Endodermal cell (in vitro differentiated cells): ENCODE measurements around the gene TBC1D8. TPM values are rescaled to one million over a fixed set of nuclear protein-coding genes. Genes with fewer than 3 reads are reported as not detected.

Experiments used
- DNase-seq: peaks from one replicate; pipeline ENCODE4 v3.0.0-alpha.2; 2017
- H3K27ac ChIP-seq: 2 replicates; pipeline ENCODE4 v1.5.1; 2013; ENCODE audit warnings: mild to moderate bottlenecking, low read depth, low read length, moderate library complexity
- H3K27me3 ChIP-seq: 2 replicates; pipeline ENCODE4 v1.6.1; 2013; ENCODE audit warnings: mild to moderate bottlenecking, low read length, moderate library complexity; ENCODE audit not compliant: insufficient read depth, control insufficient read depth, poor library complexity, severe bottlenecking
- H3K36me3 ChIP-seq: 2 replicates; pipeline ENCODE4 v1.7.0; 2013; ENCODE audit warnings: mild to moderate bottlenecking, low read length, moderate library complexity; ENCODE audit not compliant: control insufficient read depth, insufficient read depth
- H3K4me1 ChIP-seq: one replicate; pipeline ENCODE4 v1.7.0; 2013; ENCODE audit warnings: low read length; ENCODE audit not compliant: control insufficient read depth, insufficient read depth
- H3K4me3 ChIP-seq: 2 replicates; pipeline ENCODE4 v1.5.1; 2013; ENCODE audit warnings: mild to moderate bottlenecking, low read length, moderate library complexity
- H3K9ac ChIP-seq: 2 replicates; pipeline ENCODE4 v1.6.1; 2013; ENCODE audit warnings: mild to moderate bottlenecking, low read length, moderate library complexity; ENCODE audit not compliant: poor library complexity, severe bottlenecking; ENCODE audit errors: extremely low read depth
- H3K9me3 ChIP-seq: 2 replicates; pipeline ENCODE4 v1.6.1; 2013; ENCODE audit warnings: mild to moderate bottlenecking, low read length, moderate library complexity; ENCODE audit not compliant: control insufficient read depth
- H3K27ac Mint-ChIP-seq: 2 replicates; pipeline ENCODE4 v1.8.0; 2020; ENCODE audit warnings: mixed read lengths
- H3K27me3 Mint-ChIP-seq: 2 replicates; pipeline ENCODE4 v1.8.0; 2021; ENCODE audit warnings: mild to moderate bottlenecking, mixed read lengths; ENCODE audit not compliant: insufficient read depth
- H3K36me3 Mint-ChIP-seq: 2 replicates; pipeline ENCODE4 v1.8.0; 2020; ENCODE audit warnings: low read depth, mixed read lengths
- H3K4me1 Mint-ChIP-seq: 2 replicates; pipeline ENCODE4 v1.8.0; 2020; ENCODE audit warnings: mixed read lengths
- H3K4me3 Mint-ChIP-seq: 2 replicates; pipeline ENCODE4 v1.8.0; 2020; ENCODE audit warnings: mild to moderate bottlenecking, moderate library complexity, mixed read lengths
- H3K9me3 Mint-ChIP-seq: 2 replicates; pipeline ENCODE4 v1.8.0; 2020; ENCODE audit warnings: mild to moderate bottlenecking, mixed read lengths
- CTCF ChIP-seq: fragments of 200-600 bp; sonication (generic); conservative IDR thresholded peaks from 2 replicates; pipeline ENCODE4 v1.5.0; 2021; ENCODE audit warnings: antibody characterized with exemption, mild to moderate bottlenecking
- WGBS, 2 experiments: methylation state at CpG; one replicate each; pipeline versions ENCODE4 v1.1.5 to v1.1.7; 2013; ENCODE audit warnings: missing lambda C conversion rate in 2 of 2, mixed read lengths in 1 of 2; ENCODE audit not compliant: insufficient coverage in 1 of 2, insufficient read length in 1 of 2; 5-methylcytosine and 5-hydroxymethylcytosine counted together
- total RNA-seq, 2 donors: library from RNA; stranded (reverse); fragmentation: NEBNext Ultra II Directional in 1 of 2; extraction: Animal tissue kit (Norgen Biotek cat#: 25700) in 1 of 2; gene quantifications; 2 replicates in 1 of 2; 3 replicates in 1 of 2; pipeline ENCODE4 v1.2.1, GENCODE V29; 2021

The TBC1D8 gene
- total RNA-seq, 2 donors from 2014 or later: 14.4 to 14.5 TPM

GRCh38 chr2:101007415-101008345, 143.5 kb downstream of the TBC1D8 start:
- no peak overlapping the region for H3K4me3 Mint-ChIP-seq
- Histone ChIP-seq H3K4me3 (no peak overlapping the region), H3K4me1 (no peaks in the 10 kb centered on the region), H3K36me3 (peaks cover 70% of the 10 kb centered on the region), H3K27ac (no peak overlapping the region), H3K9ac (no peak overlapping the region), H3K27me3 (no peaks in the 10 kb centered on the region), H3K9me3 (no peaks in the 10 kb centered on the region)
- H3K27ac Mint-ChIP-seq: peak overlapping the region; percentile 23
- peaks cover 21% of the 10 kb centered on the region for H3K4me1 Mint-ChIP-seq
- H3K36me3 Mint-ChIP-seq: peaks cover 83% of the 10 kb centered on the region
- 90 to 96% methylated on average over 9 to 11 of the region's 11 CpGs for WGBS, 2 experiments
- no peak for DNase-seq
- peaks cover 3% of the 10 kb centered on the region for H3K9me3 Mint-ChIP-seq
- TF ChIP-seq CTCF: no peak
- H3K27me3 Mint-ChIP-seq: no peaks in the 10 kb centered on the region

GRCh38 chr2:101006065-101006715, 145.0 kb downstream of the TBC1D8 start:
- Mint-ChIP-seq H3K4me1 (peaks cover 27% of the 10 kb centered on the region), H3K4me3 (no peak overlapping the region), H3K27me3 (peaks cover 2% of the 10 kb centered on the region), H3K27ac (no peak overlapping the region), H3K36me3 (peaks cover 81% of the 10 kb centered on the region), H3K9me3 (peaks cover 3% of the 10 kb centered on the region)
- Histone ChIP-seq H3K27ac (no peak overlapping the region), H3K27me3 (no peaks in the 10 kb centered on the region), H3K9ac (no peak overlapping the region), H3K4me1 (no peaks in the 10 kb centered on the region), H3K36me3 (peaks cover 65% of the 10 kb centered on the region), H3K4me3 (peak overlapping the region; percentile 13), H3K9me3 (no peaks in the 10 kb centered on the region)
- 64 to 87% methylated on average over 2 to 4 of the region's 4 CpGs for WGBS, 2 experiments
- no peak for TF ChIP-seq CTCF
- DNase-seq: no peak

- no peaks in the 10 kb centered on the region for H3K9me3 ChIP-seq
- Mint-ChIP-seq H3K36me3 (peaks cover 70% of the 10 kb centered on the region), H3K27ac (peak overlapping the region; percentile 89), H3K27me3 (peaks cover 2% of the 10 kb centered on the region), H3K4me1 (peaks cover 27% of the 10 kb centered on the region), H3K9me3 (peaks cover 3% of the 10 kb centered on the region), H3K4me3 (peak overlapping the region; percentile 98)
- 89 to 90% methylated on average over 9 to 12 of the region's 12 CpGs for WGBS, 2 experiments
- peaks cover 61% of the 10 kb centered on the region for H3K36me3 ChIP-seq
- no peak for DNase-seq
- peak overlapping the region; percentile 97 for H3K4me3 ChIP-seq
- no peak overlapping the region for H3K9ac ChIP-seq
- no peak for TF ChIP-seq CTCF
- H3K4me1 ChIP-seq: no peaks in the 10 kb centered on the region
- no peak overlapping the region for H3K27ac ChIP-seq
- no peaks in the 10 kb centered on the region for H3K27me3 ChIP-seq
Measured at GRCh38 chr2:101004620-101005325, 146.4 kb downstream of the TBC1D8 start.
